GM12891 (cell line): ENCODE data around the gene ZFHX3.

Experiments used
- DNase-seq: peaks from one replicate; pipeline ENCODE4 v3.0.0; 2011; ENCODE audit warnings: low spot score; ENCODE audit not compliant: insufficient read length
- FAIRE-seq: peaks from 2 replicates; lab custom pipeline; 2011; peaks lifted over from hg19 to GRCh38; lab: Jason Lieb, UNC
- PAX5 ChIP-seq: IDR thresholded peaks from 2 replicates; pipeline ENCODE4 v1.6.1; 2011; ENCODE audit warnings: low read length, moderate library complexity, mild to moderate bottlenecking; ENCODE audit not compliant: insufficient read depth, severe bottlenecking
- POLR2A ChIP-seq: IDR thresholded peaks from 2 replicates; pipeline ENCODE4 v1.6.1; 2011; ENCODE audit warnings: low read depth, low read length, control low read depth
- POLR2AphosphoS5 ChIP-seq: IDR thresholded peaks from 2 replicates; pipeline ENCODE4 v1.6.1; 2011; ENCODE audit warnings: low read depth, low read length, control low read depth
- POU2F2 ChIP-seq: IDR thresholded peaks from 2 replicates; pipeline ENCODE4 v1.6.1; 2011; ENCODE audit warnings: low read depth, mild to moderate bottlenecking, control low read depth, low read length, moderate library complexity
- SPI1 ChIP-seq: IDR thresholded peaks from 2 replicates; pipeline ENCODE4 v1.6.1; 2011; ENCODE audit warnings: low read depth, low read length, control low read depth
- TAF1 ChIP-seq: IDR thresholded peaks from 2 replicates; pipeline ENCODE4 v1.6.1; 2011; ENCODE audit warnings: low read depth, low read length, control low read depth

Gene ZFHX3

GRCh38 chr16:72837846-72838585, 209.9 kb downstream of the ZFHX3 start:
- no peak for DNase-seq
- TF ChIP-seq TAF1 (no peak), PAX5 (no peak), POLR2AphosphoS5 (no peak), POU2F2 (no peak), SPI1 (no peak), POLR2A (no peak)
- FAIRE-seq, result no peak

- TF ChIP-seq POLR2A (no peak), PAX5 (no peak), TAF1 (no peak), SPI1 (no peak), POU2F2 (no peak), POLR2AphosphoS5 (no peak)
- DNase-seq (no peak), FAIRE-seq (no peak)
Observed at GRCh38 chr16:72836985-72837384, 210.9 kb downstream of the ZFHX3 start.

GRCh38 chr16:72836181-72836580, 211.7 kb downstream of the ZFHX3 start:
- DNase-seq (no peak), FAIRE-seq (no peak)
- TF ChIP-seq SPI1, result no peak
- no peak for TF ChIP-seq TAF1
- no peak for TF ChIP-seq PAX5

GRCh38 chr16:72835086-72835485, 212.8 kb downstream of the ZFHX3 start:
- no peak for FAIRE-seq
- no peak for TF ChIP-seq POU2F2
- TF ChIP-seq PAX5, result no peak
- TF ChIP-seq SPI1, result no peak
- no peak for TF ChIP-seq TAF1
- TF ChIP-seq POLR2AphosphoS5, result no peak
- TF ChIP-seq POLR2A, result no peak
- no peak for DNase-seq

GRCh38 chr16:72834499-72834898, 213.4 kb downstream of the ZFHX3 start:
- DNase-seq, result no peak
- TF ChIP-seq SPI1, result no peak
- TF ChIP-seq PAX5, result no peak
- no peak for TF ChIP-seq TAF1
- TF ChIP-seq POU2F2, result no peak
- TF ChIP-seq POLR2A, result no peak
- TF ChIP-seq POLR2AphosphoS5, result no peak
- FAIRE-seq, result no peak

DNA sequence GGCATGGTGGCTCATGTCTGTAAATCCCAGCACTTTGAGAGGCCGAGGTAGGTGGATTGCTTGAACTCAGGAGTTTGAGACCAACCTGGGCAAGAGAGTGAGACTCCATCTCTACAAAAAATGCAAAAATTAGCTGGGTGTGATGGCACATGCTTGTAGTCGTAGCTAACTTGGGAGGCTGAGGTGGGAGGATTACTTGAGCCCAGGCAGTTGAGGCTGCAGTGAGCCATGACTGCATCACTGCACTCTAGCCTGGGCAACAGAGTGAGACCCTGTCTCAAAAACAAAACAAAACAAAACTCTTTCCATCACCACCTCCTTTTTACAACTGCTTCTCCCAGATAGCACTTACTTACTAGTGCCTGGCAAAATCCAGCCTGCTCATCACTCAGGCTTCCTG, 214.0 kb downstream of the ZFHX3 start:
- no peak for TF ChIP-seq POLR2A
- no peak for FAIRE-seq
- DNase-seq, result no peak

GRCh38 chr16:72833482-72833881, 214.4 kb downstream of the ZFHX3 start:
- DNase-seq, result no peak
- TF ChIP-seq POU2F2 (no peak), PAX5 (no peak), TAF1 (no peak), POLR2AphosphoS5 (no peak), POLR2A (no peak), SPI1 (no peak)
- FAIRE-seq, result no peak

DNA sequence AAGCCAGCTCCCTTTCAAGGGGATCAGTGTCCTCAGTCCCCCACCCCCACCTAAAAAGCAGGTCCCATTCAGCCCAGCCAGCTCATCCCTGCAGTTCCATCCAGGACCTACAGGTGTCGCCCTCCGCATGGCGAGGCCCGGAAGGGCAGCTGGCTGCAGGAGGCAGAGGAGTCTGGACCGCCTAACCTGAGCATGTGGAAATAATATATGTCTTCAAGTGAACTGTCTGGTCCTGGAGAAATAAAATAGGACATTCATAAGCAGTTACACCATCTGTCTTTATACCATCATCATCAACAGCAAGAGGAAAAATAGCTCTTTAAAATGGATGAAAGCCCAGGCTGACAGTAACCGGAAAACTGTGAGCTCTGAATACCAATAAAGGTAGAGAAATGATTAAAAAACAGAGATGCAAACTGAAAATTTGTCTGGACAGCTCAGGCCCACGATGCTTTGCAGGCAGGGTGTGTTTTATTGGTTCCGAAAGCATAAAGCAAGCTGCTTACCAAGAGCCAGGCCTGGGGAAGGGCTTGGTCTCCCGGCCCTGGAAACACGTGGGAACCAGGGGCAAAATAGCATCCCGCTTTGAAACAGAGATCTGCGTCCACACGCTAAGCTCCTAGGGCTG, 215.2 kb downstream of the ZFHX3 start:
- TF ChIP-seq TAF1 (no peak), POLR2AphosphoS5 (no peak), PAX5 (no peak), POU2F2 (no peak), SPI1 (no peak), POLR2A (no peak)
- peak; percentile 93 for FAIRE-seq
- DNase-seq, result no peak

GRCh38 chr16:72829846-72830775, 217.8 kb downstream of the ZFHX3 start:
- TF ChIP-seq TAF1 (no peak), SPI1 (no peak), POLR2A (no peak), POU2F2 (no peak), POLR2AphosphoS5 (no peak), PAX5 (no peak)
- DNase-seq (no peak), FAIRE-seq (no peak)

DNA sequence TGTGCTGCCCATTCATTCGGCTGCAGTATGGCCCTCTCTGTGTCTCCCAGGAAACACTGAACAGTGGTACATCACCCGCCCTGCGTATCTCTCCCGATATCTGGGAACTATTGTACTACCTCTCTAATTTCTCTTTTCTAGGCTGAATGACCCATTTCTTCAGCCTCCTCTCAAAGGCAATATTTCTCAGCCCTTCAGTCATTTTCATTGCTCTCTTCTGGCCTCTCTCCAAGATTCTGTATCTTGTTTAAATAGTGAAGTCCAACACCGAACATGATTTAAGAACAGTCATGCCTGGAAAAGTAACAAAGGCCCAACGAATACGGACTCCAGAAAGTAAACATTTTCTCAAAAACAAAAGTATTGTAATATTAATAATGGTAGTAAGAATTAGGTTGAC, 220.1 kb downstream of the ZFHX3 start:
- TF ChIP-seq POLR2A, result no peak
- TF ChIP-seq SPI1, result no peak
- TF ChIP-seq PAX5, result no peak
- TF ChIP-seq POLR2AphosphoS5, result no peak
- TF ChIP-seq TAF1, result no peak
- no peak for TF ChIP-seq POU2F2
- FAIRE-seq (no peak), DNase-seq (no peak)
